CD4-positive, alpha-beta T cell treated with Interleukin-6 at 100 ng/mL for 8 hours (primary cell): ENCODE measurements around the gene ICAM1.
"Not testable (repeated sequence)": the region's sequence is repeated elsewhere in the genome, so short reads cannot be mapped to it uniquely, and the experiment has no call there.

ENCODE experiments used
- DNase-seq: peaks from one replicate; pipeline ENCODE4 v3.0.0-alpha.2; 2020; ENCODE audit warnings: mixed read lengths, low spot score

ICAM1 gene

GRCh38 chr19:10270616-10271394 is at the start of gene ICAM1:
Gene ICAM1 (plus strand): TSS chr19:10271120. CDS start chr19:10271160, 40 bp downstream.
- peak; percentile 72 for DNase-seq

DNA sequence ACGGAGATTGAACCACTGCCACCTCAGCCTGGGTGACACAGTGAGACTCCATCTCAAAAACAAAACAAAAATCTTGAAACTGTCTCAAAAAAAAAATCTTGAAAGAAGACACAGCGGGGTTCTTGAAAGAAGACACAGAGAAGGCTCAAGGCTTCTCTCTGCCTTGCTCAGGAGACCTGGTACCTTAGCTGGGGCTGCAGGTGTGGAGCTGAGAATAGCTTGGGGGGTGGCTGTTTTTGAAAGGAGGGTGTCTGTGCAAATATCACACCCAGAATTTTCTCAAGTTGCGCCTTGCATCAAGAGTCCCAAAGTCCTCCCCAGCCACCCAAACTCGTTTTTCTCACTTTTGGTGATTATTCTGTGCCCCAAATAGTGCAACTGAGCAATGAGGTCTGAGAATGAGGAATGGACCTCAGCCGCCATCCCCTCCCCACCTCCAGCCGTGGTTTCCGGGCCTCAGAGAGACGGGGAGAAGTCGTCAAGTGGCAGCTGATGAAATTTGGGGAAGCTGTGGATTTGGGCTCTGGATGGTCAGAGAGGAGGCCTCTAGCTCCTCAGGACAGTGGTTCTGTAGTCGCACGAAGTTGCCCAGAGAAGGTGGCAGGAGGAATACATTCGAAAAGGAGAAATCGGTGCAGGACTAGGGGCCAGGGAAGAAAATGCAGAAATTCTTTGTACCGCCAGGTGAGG is 48.6 kb upstream of the ICAM1 start:
- DNase-seq: no peak

DNA sequence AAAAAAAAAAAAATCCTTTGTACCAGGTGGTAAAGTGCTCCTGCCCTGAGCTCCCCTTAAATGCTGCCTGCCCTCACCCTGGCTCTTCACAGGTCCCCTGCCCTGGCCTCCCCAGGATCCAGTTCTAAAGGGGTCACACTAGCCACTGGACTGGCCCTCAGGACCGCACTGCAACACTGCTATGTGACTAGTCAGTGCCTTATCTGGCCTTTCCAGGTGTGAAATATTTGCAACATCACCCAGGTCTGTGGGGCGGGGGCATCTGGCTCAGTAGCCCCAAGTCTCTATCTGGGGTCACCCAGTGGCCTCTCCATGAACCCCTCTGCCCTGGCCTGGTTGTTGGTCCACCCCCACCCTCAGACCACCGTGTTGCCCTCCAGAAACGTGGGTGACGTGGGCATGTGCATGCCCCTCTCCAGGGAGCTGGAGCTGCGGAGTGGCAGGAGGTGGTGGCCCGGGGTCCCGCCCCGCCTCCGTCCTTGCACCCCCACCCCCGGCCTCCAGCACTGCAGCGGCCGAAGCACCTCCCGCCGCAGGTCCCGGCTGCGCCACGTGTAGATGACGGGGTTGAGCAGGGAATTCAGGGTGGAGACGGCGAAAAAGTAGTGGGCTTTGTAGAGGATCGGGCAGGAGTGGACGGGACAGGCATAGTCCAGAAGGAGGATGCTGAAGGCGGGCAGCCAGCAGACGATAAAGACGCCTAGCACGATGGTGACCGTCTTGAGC is 47.3 kb upstream of the ICAM1 start:
- no peak for DNase-seq

DNA sequence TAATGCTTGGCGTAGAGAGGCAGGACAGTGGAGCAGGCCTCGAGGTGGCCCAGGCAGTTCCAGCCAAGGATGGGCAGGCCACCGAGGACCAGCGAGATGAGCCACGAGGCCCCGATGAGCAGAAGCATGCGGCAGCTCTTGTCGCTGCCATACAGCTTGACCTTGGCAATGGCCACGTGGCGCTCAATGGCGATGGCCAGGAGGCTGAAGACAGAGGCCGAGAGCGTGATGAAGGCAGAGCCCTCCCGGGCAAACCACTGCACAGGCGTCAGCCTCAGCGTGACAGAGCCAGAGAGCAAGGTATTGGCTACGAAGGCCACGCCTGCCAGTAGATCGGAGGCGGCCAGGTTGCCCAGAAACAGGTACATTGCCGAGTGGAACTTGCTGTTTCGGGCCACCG is 46.6 kb upstream of the ICAM1 start:
- no peak for DNase-seq

- no peak for DNase-seq
These were observed 44.9 kb upstream of the ICAM1 start for GRCh38 chr19:10226021-10226375.

- no peak for DNase-seq
These were observed 44.4 kb upstream of the ICAM1 start for GRCh38 chr19:10226376-10227025.

GRCh38 chr19:10227026-10227971 is 43.6 kb upstream of the ICAM1 start:
- no peak for DNase-seq

GRCh38 chr19:10228393-10228792 is 42.5 kb upstream of the ICAM1 start:
- DNase-seq: no peak

GRCh38 chr19:10228920-10229319 is 42.0 kb upstream of the ICAM1 start:
- DNase-seq: peak; percentile 54

- peak; percentile 57 for DNase-seq
These were observed 40.6 kb upstream of the ICAM1 start for GRCh38 chr19:10230173-10230860.

DNA sequence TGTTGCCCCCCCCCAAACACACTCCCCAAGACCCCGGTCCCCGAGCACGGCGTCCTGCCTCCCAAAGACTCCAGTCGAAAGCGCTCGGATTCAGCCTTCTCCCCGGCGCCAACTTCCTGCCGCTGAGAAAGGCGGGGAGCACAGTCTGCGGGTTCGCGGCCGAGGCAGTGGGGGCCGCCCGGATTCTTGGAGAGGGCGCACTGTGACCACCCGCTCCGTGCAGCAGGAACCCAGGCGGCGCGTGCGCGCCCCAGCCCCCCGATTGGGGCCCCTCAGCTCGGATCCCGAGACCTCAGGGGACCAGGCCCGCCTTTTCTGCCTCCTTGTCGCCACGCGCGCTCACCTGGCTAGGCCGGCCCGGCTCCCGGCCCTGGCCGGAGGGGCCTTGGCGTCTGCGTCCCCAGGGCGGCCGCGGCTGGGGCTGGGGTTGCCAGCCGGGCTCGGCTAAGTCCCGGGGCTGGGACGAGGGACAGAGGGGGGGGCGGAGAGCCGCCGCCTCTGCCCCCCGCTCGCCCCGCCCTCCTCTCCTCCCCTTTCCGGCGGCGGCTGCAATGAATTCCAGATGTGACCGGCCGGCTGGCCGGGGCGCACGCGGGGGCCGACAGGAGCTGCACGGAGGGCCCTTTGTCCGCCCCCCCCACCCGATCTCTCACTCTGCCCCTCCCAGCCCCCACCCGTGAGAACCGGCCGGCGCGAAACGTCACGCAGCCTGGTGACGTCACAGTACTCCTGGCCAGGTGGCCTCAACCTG is 39.9 kb upstream of the ICAM1 start, which contains the start of gene S1PR2:
Gene S1PR2, minus strand, starts transcription at position 471 of the 751 bp plus-strand sequence. CDS start 6,426 bp downstream, outside the sequence.
- peak; percentile 49 for DNase-seq

DNA sequence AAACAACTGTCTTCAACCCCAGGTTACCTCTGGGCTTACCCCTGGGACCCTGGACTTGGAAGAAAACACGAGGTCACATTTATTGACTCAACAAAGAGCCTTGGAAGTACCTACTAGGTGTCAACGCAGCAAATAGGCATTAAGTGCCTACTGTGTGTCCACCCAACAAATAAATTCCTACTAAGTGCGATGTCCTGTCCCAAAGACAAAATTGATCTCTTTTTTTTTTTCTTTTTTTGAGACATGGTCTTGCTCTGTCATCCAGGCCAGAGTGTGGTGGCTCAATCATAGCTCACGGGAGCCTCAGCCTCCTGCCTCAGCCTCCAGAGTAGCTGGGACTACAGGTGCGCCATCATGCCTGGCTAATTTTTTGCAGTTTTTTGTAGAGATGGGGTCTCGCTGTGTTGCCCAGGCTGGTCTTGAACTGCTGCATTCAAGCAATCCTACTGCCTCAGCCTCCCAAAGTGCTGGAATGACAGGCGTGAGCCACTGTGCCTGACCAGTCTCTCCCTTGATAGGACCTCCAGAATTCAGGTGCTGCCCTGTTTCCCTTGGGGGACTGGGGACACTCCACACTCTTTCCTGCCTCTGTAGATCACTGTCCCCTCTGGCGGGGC is 39.2 kb upstream of the ICAM1 start:
- DNase-seq: no peak

GRCh38 chr19:10233946-10234345 is 37.0 kb upstream of the ICAM1 start:
- DNase-seq: no peak

- DNase-seq: no peak
These were observed 35.9 kb upstream of the ICAM1 start for GRCh38 chr19:10235003-10235402.

DNA sequence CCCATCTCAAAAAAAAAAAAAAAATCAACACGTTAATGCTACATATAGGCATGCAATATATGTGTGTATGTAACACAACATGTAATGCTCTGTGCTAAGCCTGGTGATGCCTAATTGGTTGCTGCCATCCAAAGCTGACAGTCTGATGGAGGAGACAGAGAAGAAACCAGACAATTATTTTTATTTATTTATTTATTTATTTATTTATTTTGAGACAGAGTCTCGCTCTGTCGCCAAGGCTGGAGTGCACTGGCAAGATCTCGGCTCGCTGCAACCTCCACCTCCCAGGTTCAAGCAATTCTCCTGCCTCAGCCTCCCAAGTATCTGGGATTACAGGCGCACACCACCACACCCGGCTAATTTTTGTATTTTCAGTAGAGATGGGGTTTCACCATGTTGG is 35.5 kb upstream of the ICAM1 start:
- not testable (repeated sequence) for DNase-seq

- DNase-seq: no peak
These were observed 33.2 kb upstream of the ICAM1 start for GRCh38 chr19:10237702-10238101.

- DNase-seq: no peak
These were observed 32.6 kb upstream of the ICAM1 start for GRCh38 chr19:10238172-10238783.

- not testable (repeated sequence) for DNase-seq
These were observed 29.0 kb upstream of the ICAM1 start for GRCh38 chr19:10241826-10242449.
